SK-N-DZ (cell line): ENCODE data around the gene DDX5.
"Not testable (repeated sequence)": the region's sequence is repeated elsewhere in the genome, so short reads cannot be mapped to it uniquely, and the experiment has no call there.

Source experiments
- DNase-seq: peaks from one replicate; pipeline ENCODE4 v3.0.0-alpha.2; 2015; ENCODE audit warnings: low spot score

DDX5 gene

GRCh38 chr17:64508683-64509082, 2.6 kb upstream of the DDX5 start:
- DNase-seq = no peak

- peak; percentile 71 for DNase-seq
These were observed 1.3 kb upstream of the DDX5 start for GRCh38 chr17:64507413-64507782.

GRCh38 chr17:64506576-64507412, 705 bp upstream of the DDX5 start, which contains the start of gene CEP95:
CEP95 (plus strand) TSS chr17:64506977; CDS start chr17:64507098, 121 bp downstream.
- peak; percentile 98 for DNase-seq

- peak; percentile 77 for DNase-seq
These were observed 519 bp downstream of the DDX5 start for GRCh38 chr17:64505340-64506200.

GRCh38 chr17:64504769-64505339, 1.2 kb downstream of the DDX5 start:
- no peak for DNase-seq

- no peak for DNase-seq
These were observed 2.0 kb downstream of the DDX5 start for GRCh38 chr17:64503821-64504768.

GRCh38 chr17:64503341-64503740, 2.7 kb downstream of the DDX5 start:
- no peak for DNase-seq

- no peak for DNase-seq
These were observed 3.3 kb downstream of the DDX5 start for GRCh38 chr17:64502809-64503208.

- no peak for DNase-seq
These were observed 4.1 kb downstream of the DDX5 start for GRCh38 chr17:64502021-64502420.

- no peak for DNase-seq
These were observed 5.0 kb downstream of the DDX5 start for GRCh38 chr17:64500862-64501765.

GRCh38 chr17:64500487-64500859, 5.6 kb downstream of the DDX5 start:
- DNase-seq = no peak

- DNase-seq = no peak
These were observed 6.1 kb downstream of the DDX5 start for GRCh38 chr17:64499805-64500486.

GRCh38 chr17:64498308-64499203, 7.5 kb downstream of the DDX5 start:
- DNase-seq = no peak

- DNase-seq = no peak
These were observed 8.5 kb downstream of the DDX5 start for GRCh38 chr17:64497565-64498035.

- peak; percentile 94 for DNase-seq
These were observed 9.1 kb downstream of the DDX5 start, which contains the start of gene POLG2 for GRCh38 chr17:64496786-64497564. POLG2 (minus strand) TSS chr17:64497054; CDS start chr17:64496968, 86 bp downstream.

- no peak for DNase-seq
These were observed 9.7 kb downstream of the DDX5 start for GRCh38 chr17:64496348-64496785.

- not testable (repeated sequence) for DNase-seq
These were observed 10.8 kb downstream of the DDX5 start for GRCh38 chr17:64495300-64495699.
